Peyer's patch (tissue), 4 donors: Measurements from ENCODE around the gene ZNF672.

Experiments used
- POLR2A ChIP-seq, 2 donors: fragments of 450-650 bp; IDR thresholded peaks; one replicate each; pipeline ENCODE4 v1.5.1; 2017; ENCODE audit warnings: antibody characterized with exemption in 2 of 2, mild to moderate bottlenecking in 2 of 2, moderate library complexity in 2 of 2
- TF ChIP-seq, protein P1 (sequence below), 6 experiments: fragments of 450-650 bp in 4 of 6; fragments of 200-600 bp in 2 of 6; sonication (generic) in 1 of 6; IDR thresholded peaks; one replicate each; pipeline ENCODE4 v1.5.1; 2017 to 2019; ENCODE audit warnings: antibody characterized with exemption in 6 of 6, mild to moderate bottlenecking in 3 of 6, moderate library complexity in 1 of 6

DNA sequence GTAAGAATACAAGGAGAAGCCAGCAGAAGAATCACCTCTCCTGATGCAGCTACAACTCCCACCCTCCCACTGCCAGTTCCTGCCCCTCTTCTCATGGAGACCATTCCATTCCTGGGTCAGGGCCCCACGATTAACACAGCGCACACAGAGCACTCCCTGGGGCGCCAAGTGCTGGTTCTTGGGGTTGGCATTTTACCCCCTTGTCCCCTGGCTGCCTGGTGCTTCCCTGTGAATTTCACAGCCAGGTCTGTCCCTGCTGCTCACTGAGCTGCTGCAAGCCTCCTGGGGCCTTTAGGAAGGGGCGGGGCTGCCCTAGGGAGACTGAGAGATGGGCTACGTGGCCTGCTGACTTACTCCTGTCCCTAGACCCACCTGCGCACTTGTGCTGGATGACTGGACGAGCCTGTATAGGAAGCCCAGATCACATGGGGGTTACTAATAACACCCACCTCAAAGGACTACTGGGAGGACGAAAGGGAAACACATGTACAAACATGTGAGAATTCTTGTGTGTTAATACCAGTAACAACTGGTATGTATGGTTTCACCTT is 4.8 kb downstream of the ZNF672 start:
- TF ChIP-seq, protein P1, sequence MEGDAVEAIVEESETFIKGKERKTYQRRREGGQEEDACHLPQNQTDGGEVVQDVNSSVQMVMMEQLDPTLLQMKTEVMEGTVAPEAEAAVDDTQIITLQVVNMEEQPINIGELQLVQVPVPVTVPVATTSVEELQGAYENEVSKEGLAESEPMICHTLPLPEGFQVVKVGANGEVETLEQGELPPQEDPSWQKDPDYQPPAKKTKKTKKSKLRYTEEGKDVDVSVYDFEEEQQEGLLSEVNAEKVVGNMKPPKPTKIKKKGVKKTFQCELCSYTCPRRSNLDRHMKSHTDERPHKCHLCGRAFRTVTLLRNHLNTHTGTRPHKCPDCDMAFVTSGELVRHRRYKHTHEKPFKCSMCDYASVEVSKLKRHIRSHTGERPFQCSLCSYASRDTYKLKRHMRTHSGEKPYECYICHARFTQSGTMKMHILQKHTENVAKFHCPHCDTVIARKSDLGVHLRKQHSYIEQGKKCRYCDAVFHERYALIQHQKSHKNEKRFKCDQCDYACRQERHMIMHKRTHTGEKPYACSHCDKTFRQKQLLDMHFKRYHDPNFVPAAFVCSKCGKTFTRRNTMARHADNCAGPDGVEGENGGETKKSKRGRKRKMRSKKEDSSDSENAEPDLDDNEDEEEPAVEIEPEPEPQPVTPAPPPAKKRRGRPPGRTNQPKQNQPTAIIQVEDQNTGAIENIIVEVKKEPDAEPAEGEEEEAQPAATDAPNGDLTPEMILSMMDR (IDR thresholded peaks at IDR 0.05): no peak
- no peak for TF ChIP-seq POLR2A (IDR thresholded peaks at IDR 0.05)
